NCI-H526 treated with DMSO at 0.1 percent for 48 hours (cell line): ENCODE data around the gene CARMIL3.
"Not testable (repeated sequence)": the region's sequence is repeated elsewhere in the genome, so short reads cannot be mapped to it uniquely, and the experiment has no call there.

Experiments used
- DNase-seq: peaks from one replicate; lab custom pipeline; 2025; lab: John Stamatoyannopoulos, UW

CARMIL3 gene

GRCh38 chr14:24051789-24052655, at the start of gene CARMIL3:
Gene CARMIL3, plus strand, starts transcription at chr14:24052009. Its CDS starts 145 bp downstream, at chr14:24052154.
- DNase-seq: peak; percentile 38

- DNase-seq: not testable (repeated sequence)
Observed at GRCh38 chr14:24006471-24006816, 45.4 kb upstream of the CARMIL3 start.

- DNase-seq: peak; percentile 10
Observed at GRCh38 chr14:24006817-24007652, 44.8 kb upstream of the CARMIL3 start.

GRCh38 chr14:24011051-24011450, 40.8 kb upstream of the CARMIL3 start:
- no peak for DNase-seq

GRCh38 chr14:24012726-24013273, 39.0 kb upstream of the CARMIL3 start:
- not testable (repeated sequence) for DNase-seq

- peak; percentile 72 for DNase-seq
Observed at GRCh38 chr14:24013654-24014514, 37.9 kb upstream of the CARMIL3 start.

- not testable (repeated sequence) for DNase-seq
Observed at GRCh38 chr14:24015745-24016144, 36.1 kb upstream of the CARMIL3 start.

GRCh38 chr14:24018978-24019377, 32.8 kb upstream of the CARMIL3 start:
- DNase-seq: not testable (repeated sequence)

- DNase-seq: not testable (repeated sequence)
Observed at GRCh38 chr14:24019944-24020343, 31.9 kb upstream of the CARMIL3 start.

- DNase-seq: not testable (repeated sequence)
Observed at GRCh38 chr14:24020520-24020919, 31.3 kb upstream of the CARMIL3 start.

- not testable (repeated sequence) for DNase-seq
Observed at GRCh38 chr14:24024939-24025418, 26.8 kb upstream of the CARMIL3 start.

- DNase-seq: not testable (repeated sequence)
Observed at GRCh38 chr14:24029687-24030086, 22.1 kb upstream of the CARMIL3 start.

GRCh38 chr14:24031331-24031730, 20.5 kb upstream of the CARMIL3 start:
- not testable (repeated sequence) for DNase-seq

GRCh38 chr14:24032727-24033418, 18.9 kb upstream of the CARMIL3 start:
- no peak for DNase-seq

GRCh38 chr14:24035769-24036168, 16.0 kb upstream of the CARMIL3 start:
- DNase-seq: not testable (repeated sequence)

- peak; percentile 55 for DNase-seq
Observed at GRCh38 chr14:24036169-24036962, 15.4 kb upstream of the CARMIL3 start.

GRCh38 chr14:24036963-24037657, 14.7 kb upstream of the CARMIL3 start:
- DNase-seq: not testable (repeated sequence)

- DNase-seq: no peak
Observed at GRCh38 chr14:24037658-24038037, 14.2 kb upstream of the CARMIL3 start.

- no peak for DNase-seq
Observed at GRCh38 chr14:24038686-24039085, 13.1 kb upstream of the CARMIL3 start.
